Common myeloid progenitor, CD34-positive (primary cell): ENCODE measurements around the gene GLP1R.

ENCODE experiments used
- CTCF ChIA-PET: fragments of 350-600 bp; sonication (Branson Sonifier 250); formaldehyde crosslinking; loops from one replicate; lab custom pipeline; 2021; ENCODE audit warnings: antibody characterized with exemption; lab: Charles Lee
- POLR2A ChIA-PET: fragments of 350-600 bp; sonication (Branson Sonifier 250); formaldehyde crosslinking; loops from one replicate; lab custom pipeline; 2021; ENCODE audit warnings: antibody characterized with exemption; lab: Charles Lee
- DNase-seq, 3 donors: peaks; one replicate each; pipeline versions ENCODE4 v3.0.0 to v3.0.0-alpha.2; 2013
- H3K27ac ChIP-seq, 2 experiments: 1 replicate in 1 of 2; 2 replicates in 1 of 2; pipeline ENCODE4 v1.7.0; 2013; ENCODE audit warnings: inconsistent platforms in 2 of 2, low read length in 2 of 2, mild to moderate bottlenecking in 2 of 2, low read depth in 1 of 2, moderate library complexity in 1 of 2; ENCODE audit not compliant: severe bottlenecking in 2 of 2, insufficient read depth in 1 of 2, poor library complexity in 1 of 2
- H3K27me3 ChIP-seq, 5 experiments: replicated peaks in 2 of 5; 1 replicate in 3 of 5; 2 replicates in 2 of 5; pipeline versions ENCODE4 v1.6.1 to v1.7.0; 2013; ENCODE audit warnings: low read length in 4 of 5, mild to moderate bottlenecking in 2 of 5, moderate library complexity in 2 of 5, inconsistent platforms in 1 of 5; ENCODE audit not compliant: insufficient read depth in 5 of 5, control insufficient read depth in 4 of 5
- H3K36me3 ChIP-seq, 4 experiments: 1 replicate in 2 of 4; 2 replicates in 2 of 4; pipeline versions ENCODE4 v1.6.1 to v1.7.0; 2013; ENCODE audit warnings: low read length in 3 of 4, control low read depth in 1 of 4, mild to moderate bottlenecking in 1 of 4; ENCODE audit not compliant: control insufficient read depth in 4 of 4, insufficient read depth in 4 of 4
- H3K4me1 ChIP-seq, 4 experiments: 1 replicate in 3 of 4; 2 replicates in 1 of 4; pipeline versions ENCODE4 v1.6.1 to v1.7.1; 2013; ENCODE audit warnings: low read length in 3 of 4, mild to moderate bottlenecking in 3 of 4, control low read depth in 1 of 4, inconsistent platforms in 1 of 4, moderate library complexity in 1 of 4; ENCODE audit not compliant: control insufficient read depth in 4 of 4, insufficient read depth in 4 of 4; ENCODE audit errors: control extremely low read depth in 1 of 4
- H3K4me3 ChIP-seq, 7 experiments: 1 replicate in 4 of 7; 2 replicates in 3 of 7; pipeline versions ENCODE4 v1.5.1 to v1.7.0; 2013; ENCODE audit warnings: mild to moderate bottlenecking in 7 of 7, low read length in 6 of 7, moderate library complexity in 6 of 7, inconsistent platforms in 2 of 7, low read depth in 2 of 7, control low read depth in 1 of 7; ENCODE audit not compliant: insufficient read depth in 4 of 7, control insufficient read depth in 1 of 7; ENCODE audit errors: extremely low read depth in 1 of 7
- H3K9me3 ChIP-seq, 5 experiments: 1 replicate in 4 of 5; 2 replicates in 1 of 5; pipeline versions ENCODE4 v1.6.1 to v1.7.1; 2013; ENCODE audit warnings: low read length in 4 of 5, mild to moderate bottlenecking in 2 of 5, inconsistent platforms in 1 of 5, low read depth in 1 of 5, moderate library complexity in 1 of 5; ENCODE audit not compliant: control insufficient read depth in 4 of 5, insufficient read depth in 2 of 5; ENCODE audit errors: control extremely low read depth in 1 of 5
- WGBS: methylation state at CpG from one replicate; pipeline ENCODE4 v1.1.5; 2013; ENCODE audit not compliant: insufficient coverage; 5-methylcytosine and 5-hydroxymethylcytosine counted together

GLP1R gene

DNA sequence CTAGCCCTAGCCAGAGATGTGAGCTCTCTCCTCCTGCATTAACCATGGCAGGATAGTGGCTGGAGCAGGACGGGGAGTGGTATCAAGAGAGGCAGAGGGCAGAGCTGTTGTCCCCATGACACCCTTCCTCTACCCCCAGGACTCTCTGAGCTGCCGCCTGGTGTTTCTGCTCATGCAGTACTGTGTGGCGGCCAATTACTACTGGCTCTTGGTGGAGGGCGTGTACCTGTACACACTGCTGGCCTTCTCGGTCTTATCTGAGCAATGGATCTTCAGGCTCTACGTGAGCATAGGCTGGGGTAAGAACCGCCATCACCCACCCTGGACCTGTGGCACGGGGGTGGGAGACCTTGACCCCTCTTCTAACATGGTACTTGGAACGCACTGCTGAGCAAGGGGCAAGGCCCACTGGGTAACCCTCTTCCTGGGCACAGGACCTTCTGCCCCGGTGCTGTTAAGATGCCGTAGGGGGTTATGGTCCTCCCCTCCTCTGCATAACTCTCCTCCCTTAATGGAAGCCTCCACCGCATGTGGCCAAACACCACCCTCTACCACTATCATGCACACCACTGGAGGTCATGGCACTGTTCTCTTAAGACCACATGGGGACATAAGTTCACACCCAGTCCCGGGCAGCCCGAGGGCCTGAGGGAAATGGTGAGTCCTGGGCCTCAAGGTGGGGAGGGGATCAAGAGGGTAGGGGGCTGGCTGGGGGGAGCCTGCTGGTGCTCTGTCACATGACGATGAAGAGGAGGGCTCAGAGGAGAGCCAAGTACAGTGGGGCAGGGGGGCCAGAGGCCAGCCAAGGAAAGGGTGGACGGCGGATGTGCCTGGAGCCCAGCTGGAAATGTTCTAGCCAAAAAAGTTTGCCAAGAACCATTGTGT, 25.1 kb downstream of the GLP1R start:
- DNase-seq = no peak
- Histone ChIP-seq H3K9me3 (peaks cover 0 to 4% (median 0%) of the 10 kb centered on the region in 5 experiments), H3K36me3 (no peaks in the 10 kb centered on the region), H3K27me3 (peaks cover 0 to 36% (median 13%) of the 10 kb centered on the region in 5 experiments), H3K4me1 (no peaks in the 10 kb centered on the region), H3K4me3 (no peak overlapping the region), H3K27ac (no peak overlapping the region)
- POLR2A ChIA-PET = no interaction called here
- over 99% methylated on average over 15 of the region's 17 CpGs for WGBS
- CTCF ChIA-PET = interaction anchor here (0.8 to 1.7 kb wide), 4 partner anchors 12 to 236 kb away, joined by 3 to 4 read pairs (median 3); no protein-coding TSS in a partner anchor

DNA sequence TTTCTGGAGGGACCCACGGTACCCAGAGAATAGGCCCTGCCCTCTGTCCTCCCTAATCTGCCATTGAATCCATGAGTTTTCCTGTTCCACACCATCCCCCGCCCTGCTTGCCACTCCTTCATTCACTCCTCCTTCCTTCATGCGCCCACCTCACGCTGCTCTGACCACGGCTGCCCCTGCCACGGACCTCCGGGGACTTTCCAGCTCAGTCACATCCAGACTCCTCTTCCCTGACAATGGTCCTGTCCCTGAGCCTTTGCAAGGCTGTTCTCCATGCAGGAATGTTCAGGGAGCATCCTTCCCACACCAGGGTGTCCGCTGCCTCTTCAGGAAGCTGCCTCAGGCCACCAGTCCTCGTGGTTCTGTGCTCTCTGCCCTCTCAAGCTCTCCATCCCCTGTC, 25.9 kb downstream of the GLP1R start:
- CTCF ChIA-PET = interaction anchor here (0.8 to 1.7 kb wide), 3 partner anchors 13 to 64 kb away, joined by 3 to 4 read pairs (median 3); no protein-coding TSS in a partner anchor
- Histone ChIP-seq H3K27me3 (peaks cover 2 to 40% (median 13%) of the 10 kb centered on the region in 5 experiments), H3K36me3 (no peaks in the 10 kb centered on the region), H3K4me3 (no peak overlapping the region), H3K4me1 (no peaks in the 10 kb centered on the region), H3K9me3 (peaks cover 0 to 4% (median 0%) of the 10 kb centered on the region in 5 experiments), H3K27ac (no peak overlapping the region)
- POLR2A ChIA-PET = no interaction called here
- no peak for DNase-seq
- WGBS = 91% methylated on average over 7 of the region's 9 CpGs

DNA sequence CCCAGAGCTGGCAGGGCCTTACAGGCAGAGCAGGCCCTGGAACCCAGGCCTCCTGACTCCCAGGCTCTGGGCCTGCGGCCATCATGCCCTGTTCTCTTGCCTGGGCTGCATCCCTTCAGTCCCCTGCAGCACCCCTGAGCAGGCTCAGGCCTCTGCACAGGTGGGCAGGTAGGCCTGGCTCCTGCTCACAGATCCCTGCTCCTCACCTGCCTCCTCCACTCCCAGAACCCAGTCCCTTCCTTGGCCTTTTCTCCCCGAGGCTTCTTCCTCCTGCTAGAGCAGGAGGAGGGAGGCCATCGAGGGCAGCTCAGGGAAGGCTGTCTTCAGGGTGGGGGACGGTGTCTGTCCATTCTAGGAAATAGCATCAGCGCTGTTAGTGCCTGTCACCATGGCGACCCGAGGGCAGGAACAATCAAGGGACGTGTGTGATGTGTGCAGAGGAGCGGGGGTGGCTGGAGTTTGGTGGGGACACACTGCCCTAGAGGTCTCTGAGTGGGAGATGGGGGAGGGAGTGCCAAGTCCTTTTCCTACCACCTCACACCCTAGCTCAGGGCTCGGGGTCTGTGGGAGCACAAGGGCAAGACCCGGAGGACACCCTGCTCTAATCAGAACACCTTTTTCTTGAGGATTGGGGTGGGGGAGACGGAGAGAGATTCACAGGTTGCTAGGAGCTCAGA, 26.6 kb downstream of the GLP1R start:
- Histone ChIP-seq H3K36me3 (no peaks in the 10 kb centered on the region), H3K27me3 (peaks cover 4 to 40% (median 15%) of the 10 kb centered on the region in 5 experiments), H3K9me3 (no peaks in the 10 kb centered on the region), H3K27ac (no peak overlapping the region), H3K4me1 (no peaks in the 10 kb centered on the region), H3K4me3 (no peak overlapping the region)
- 100% methylated on average over 2 of the region's 12 CpGs for WGBS
- ChIA-PET CTCF (interaction anchor here (0.8 to 2.0 kb wide), 5 partner anchors 13 to 63 kb away, joined by 3 to 5 read pairs (median 4); no protein-coding TSS in a partner anchor), POLR2A (no interaction called here)
- DNase-seq = no peak

DNA sequence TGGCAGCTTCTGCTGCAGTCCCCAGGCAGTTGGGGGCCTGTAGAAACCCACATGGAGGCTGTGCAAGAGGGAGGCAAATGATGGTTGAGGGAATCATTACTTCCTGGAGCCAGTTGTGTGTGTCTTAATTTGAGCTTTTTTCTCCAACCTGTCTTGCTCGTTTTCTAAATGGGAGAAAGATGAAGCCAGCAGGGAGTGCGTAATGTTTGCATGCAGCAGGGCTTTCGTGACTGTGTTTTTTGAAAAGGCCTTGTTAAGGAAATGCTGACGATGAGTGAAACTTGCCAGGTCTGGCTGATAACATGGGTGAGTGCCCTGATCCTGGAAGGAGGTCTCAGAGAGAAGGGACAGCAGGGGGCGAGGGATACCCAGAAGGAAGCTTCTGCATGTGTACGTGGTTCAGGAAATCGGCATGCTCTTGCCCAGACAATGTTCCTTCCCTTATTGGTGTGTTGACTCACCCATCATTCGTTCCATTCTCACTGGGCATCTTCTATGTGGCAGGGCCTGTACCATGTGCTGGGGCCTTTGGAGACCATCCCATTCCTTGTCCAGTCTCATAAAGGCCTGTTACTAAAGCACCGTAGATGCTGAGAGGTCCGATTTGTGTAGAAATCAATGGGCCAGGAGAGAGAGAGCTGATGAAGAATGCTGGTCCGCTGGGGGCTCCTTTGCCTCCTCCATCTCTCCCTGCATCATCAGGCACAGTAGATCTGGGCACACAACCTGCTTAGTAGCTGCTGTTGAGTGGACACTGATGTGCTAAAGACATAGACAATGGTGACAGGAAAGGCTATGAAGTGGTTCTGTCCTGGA, 27.4 kb downstream of the GLP1R start:
- no peak overlapping the region for H3K27ac ChIP-seq
- no peak for DNase-seq
- peaks cover 2 to 46% (median 12%) of the 10 kb centered on the region in 5 experiments for H3K27me3 ChIP-seq
- no peak overlapping the region for H3K4me3 ChIP-seq
- 80% methylated on average over 10 of the region's 11 CpGs for WGBS
- CTCF ChIA-PET = interaction anchor here (1.0 to 2.0 kb wide), 3 partner anchors 12 to 64 kb away, joined by 3 to 5 read pairs (median 4); no protein-coding TSS in a partner anchor
- no peaks in the 10 kb centered on the region for H3K4me1 ChIP-seq
- H3K36me3 ChIP-seq = no peaks in the 10 kb centered on the region
- H3K9me3 ChIP-seq = no peaks in the 10 kb centered on the region
- POLR2A ChIA-PET = no interaction called here

DNA sequence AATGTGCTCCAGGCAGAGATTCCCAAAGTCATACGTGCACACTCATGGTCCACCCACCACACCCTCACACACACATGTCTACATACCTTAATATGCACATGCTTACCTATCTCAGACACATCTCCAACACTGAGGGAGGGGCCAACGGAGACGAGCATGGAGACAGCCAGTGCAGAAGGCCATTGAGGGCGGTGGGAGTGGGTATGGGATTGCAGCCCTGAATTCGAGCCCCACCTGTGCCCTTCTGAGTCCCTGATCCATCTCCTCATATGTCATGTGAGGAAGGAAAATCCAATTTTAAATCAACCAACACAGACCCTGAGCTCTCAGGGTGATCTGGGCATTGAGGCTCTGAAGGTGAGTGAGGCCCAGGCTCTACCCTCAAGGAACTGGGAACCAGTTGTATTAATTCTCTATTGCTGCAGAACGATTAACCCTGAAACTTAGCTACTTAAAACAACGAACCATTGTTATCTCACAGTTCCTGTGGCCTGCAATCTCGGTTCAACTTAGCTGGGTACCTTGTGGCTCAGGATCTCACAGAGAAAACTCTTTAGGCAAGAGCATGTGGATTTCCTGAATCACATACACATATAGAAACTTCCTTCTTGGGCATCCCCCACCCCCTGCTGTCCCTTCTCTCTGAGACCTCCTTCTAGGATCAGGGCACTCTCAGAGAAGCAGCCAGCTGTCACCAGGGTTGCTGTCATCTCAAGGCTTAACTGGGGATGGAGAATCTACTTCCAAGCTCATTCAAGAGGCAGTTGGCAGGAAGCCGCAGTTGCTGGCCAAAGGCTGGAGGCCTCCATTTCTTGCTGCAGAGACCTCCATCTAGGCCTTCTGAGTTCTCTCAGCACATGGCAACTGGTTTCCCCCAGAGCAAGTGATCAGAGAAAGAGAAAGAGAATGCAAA, 28.3 kb downstream of the GLP1R start:
- WGBS = 75% methylated on average over 5 of the region's 9 CpGs
- H3K9me3 ChIP-seq = no peaks in the 10 kb centered on the region
- H3K27me3 ChIP-seq = peaks cover 2 to 53% (median 14%) of the 10 kb centered on the region in 5 experiments
- H3K4me1 ChIP-seq = no peaks in the 10 kb centered on the region
- no peak overlapping the region for H3K27ac ChIP-seq
- POLR2A ChIA-PET = no interaction called here
- no peak overlapping the region for H3K4me3 ChIP-seq
- no peaks in the 10 kb centered on the region for H3K36me3 ChIP-seq
- no peak for DNase-seq
- CTCF ChIA-PET = interaction anchor here (1.3 to 2.0 kb wide), 2 partner anchors 11 to 47 kb away, joined by 3 to 5 read pairs; no protein-coding TSS in a partner anchor
